ENCODE data around the gene GRAMD1A.

GRAMD1A gene

GRCh38 chr19:35075202-35076025, 75.3 kb downstream of the GRAMD1A start:
- DNase-seq (ENCODE audit: low spot score) = no peak

- no peak for DNase-seq (ENCODE audit: low spot score)
These were observed 75.9 kb downstream of the GRAMD1A start for GRCh38 chr19:35076026-35076370.
